ENCODE measurements around the gene BRD1. TPM values are rescaled to one million over a fixed set of nuclear protein-coding genes. Genes with fewer than 3 reads are reported as not detected.

Gene BRD1
- total RNA-seq, 1 donor from 2014 or later, result 32.4 TPM

GRCh38 chr22:49767355-49768062 lies 60.2 kb downstream of the BRD1 start:
- H3K9me3 Mint-ChIP-seq (ENCODE audit: unreplicated experiment), result peaks cover 6% of the 10 kb centered on the region
- peak; percentile 20 for DNase-seq (ENCODE audit: low read depth)
- Histone ChIP-seq H3K27ac (ENCODE audit: low read depth, low read length) (no peak overlapping the region), H3K4me1 (ENCODE audit: insufficient read depth, low read length) (no peaks in the 10 kb centered on the region), H4K20me1 (ENCODE audit: insufficient read depth, low read length) (peaks cover 28% of the 10 kb centered on the region), H3K27me3 (ENCODE audit: insufficient read depth, low read length) (no peaks in the 10 kb centered on the region), H3K4me2 (ENCODE audit: low read length) (no peak overlapping the region), H3K4me3 (ENCODE audit: insufficient read depth, low read depth, low read length) (no peak overlapping the region), H3K79me2 (ENCODE audit: insufficient read depth, low read length) (no peaks in the 10 kb centered on the region), H3K36me3 (ENCODE audit: insufficient read depth, low read length) (no peaks in the 10 kb centered on the region), H3K9ac (ENCODE audit: low read length) (no peak overlapping the region), H3K9me3 (ENCODE audit: insufficient read depth, low read depth, low read length) (no peaks in the 10 kb centered on the region), H2AFZ (ENCODE audit: low read depth, low read length) (no peak overlapping the region)
- FAIRE-seq, result no peak
- H3K36me3 Mint-ChIP-seq (ENCODE audit: low read depth, unreplicated experiment), result peaks cover 2% of the 10 kb centered on the region
- peaks cover 4% of the 10 kb centered on the region for H3K27me3 Mint-ChIP-seq (ENCODE audit: low read depth, unreplicated experiment)
- no peak overlapping the region for H3K27ac Mint-ChIP-seq (ENCODE audit: unreplicated experiment)
- no peak overlapping the region for H3K4me3 Mint-ChIP-seq (ENCODE audit: unreplicated experiment)
- no peak for TF ChIP-seq EZH2 (IDR thresholded peaks at IDR 0.05; ENCODE audit: insufficient read depth, low read length)
- TF ChIP-seq CTCF (IDR thresholded peaks at IDR 0.05; ENCODE audit: insufficient read depth, low read depth, low read length), result peak; percentile 64
- H3K4me1 Mint-ChIP-seq (ENCODE audit: low read depth, unreplicated experiment), result peaks cover 3% of the 10 kb centered on the region

- H3K4me1 Mint-ChIP-seq (ENCODE audit: low read depth, unreplicated experiment), result peaks cover 3% of the 10 kb centered on the region
- Histone ChIP-seq H3K9ac (ENCODE audit: low read length) (no peak overlapping the region), H3K4me3 (ENCODE audit: insufficient read depth, low read depth, low read length) (no peak overlapping the region), H3K9me3 (ENCODE audit: insufficient read depth, low read depth, low read length) (no peaks in the 10 kb centered on the region), H3K4me2 (ENCODE audit: low read length) (no peak overlapping the region), H3K4me1 (ENCODE audit: insufficient read depth, low read length) (no peaks in the 10 kb centered on the region), H3K79me2 (ENCODE audit: insufficient read depth, low read length) (no peaks in the 10 kb centered on the region), H2AFZ (ENCODE audit: low read depth, low read length) (no peak overlapping the region), H3K27me3 (ENCODE audit: insufficient read depth, low read length) (no peaks in the 10 kb centered on the region), H4K20me1 (ENCODE audit: insufficient read depth, low read length) (peaks cover 21% of the 10 kb centered on the region), H3K27ac (ENCODE audit: low read depth, low read length) (no peak overlapping the region), H3K36me3 (ENCODE audit: insufficient read depth, low read length) (no peaks in the 10 kb centered on the region)
- peaks cover 6% of the 10 kb centered on the region for H3K9me3 Mint-ChIP-seq (ENCODE audit: unreplicated experiment)
- H3K27ac Mint-ChIP-seq (ENCODE audit: unreplicated experiment), result no peak overlapping the region
- H3K4me3 Mint-ChIP-seq (ENCODE audit: unreplicated experiment), result no peak overlapping the region
- no peak for TF ChIP-seq CTCF (IDR thresholded peaks at IDR 0.05; ENCODE audit: insufficient read depth, low read depth, low read length)
- TF ChIP-seq EZH2 (IDR thresholded peaks at IDR 0.05; ENCODE audit: insufficient read depth, low read length), result no peak
- H3K36me3 Mint-ChIP-seq (ENCODE audit: low read depth, unreplicated experiment), result peaks cover 2% of the 10 kb centered on the region
- FAIRE-seq (no peak), DNase-seq (ENCODE audit: low read depth) (no peak)
- peaks cover 4% of the 10 kb centered on the region for H3K27me3 Mint-ChIP-seq (ENCODE audit: low read depth, unreplicated experiment)
Measured at GRCh38 chr22:49765951-49766350, 61.7 kb downstream of the BRD1 start.

GRCh38 chr22:49765091-49765771 lies 62.4 kb downstream of the BRD1 start:
- H3K4me1 Mint-ChIP-seq (ENCODE audit: low read depth, unreplicated experiment), result peaks cover 8% of the 10 kb centered on the region
- TF ChIP-seq EZH2 (IDR thresholded peaks at IDR 0.05; ENCODE audit: insufficient read depth, low read length) (no peak), CTCF (IDR thresholded peaks at IDR 0.05; ENCODE audit: insufficient read depth, low read depth, low read length) (no peak)
- H3K4me1 ChIP-seq (ENCODE audit: insufficient read depth, low read length), result no peaks in the 10 kb centered on the region
- FAIRE-seq (no peak), DNase-seq (ENCODE audit: low read depth) (no peak)
- H3K27me3 ChIP-seq (ENCODE audit: insufficient read depth, low read length), result no peaks in the 10 kb centered on the region
- H3K9me3 Mint-ChIP-seq (ENCODE audit: unreplicated experiment), result peaks cover 6% of the 10 kb centered on the region
- H3K27ac ChIP-seq (ENCODE audit: low read depth, low read length), result no peak overlapping the region
- peaks cover 2% of the 10 kb centered on the region for H3K36me3 Mint-ChIP-seq (ENCODE audit: low read depth, unreplicated experiment)
- no peak overlapping the region for H3K4me2 ChIP-seq (ENCODE audit: low read length)
- no peaks in the 10 kb centered on the region for H3K79me2 ChIP-seq (ENCODE audit: insufficient read depth, low read length)
- H3K9me3 ChIP-seq (ENCODE audit: insufficient read depth, low read depth, low read length), result no peaks in the 10 kb centered on the region
- no peak overlapping the region for H3K4me3 ChIP-seq (ENCODE audit: insufficient read depth, low read depth, low read length)
- peaks cover 14% of the 10 kb centered on the region for H4K20me1 ChIP-seq (ENCODE audit: insufficient read depth, low read length)
- H3K4me3 Mint-ChIP-seq (ENCODE audit: unreplicated experiment), result no peak overlapping the region
- H2AFZ ChIP-seq (ENCODE audit: low read depth, low read length), result no peak overlapping the region
- peaks cover 4% of the 10 kb centered on the region for H3K27me3 Mint-ChIP-seq (ENCODE audit: low read depth, unreplicated experiment)
- H3K36me3 ChIP-seq (ENCODE audit: insufficient read depth, low read length), result no peaks in the 10 kb centered on the region
- H3K9ac ChIP-seq (ENCODE audit: low read length), result no peak overlapping the region
- no peak overlapping the region for H3K27ac Mint-ChIP-seq (ENCODE audit: unreplicated experiment)

All from astrocyte (in vitro differentiated cells and primary cell).